Femur (tissue), 1 donor: ENCODE results near the gene DCTN3.

Experiments used
- DNase-seq: peaks from one replicate; pipeline ENCODE4 v3.0.0-alpha.2; 2017

The DCTN3 gene

DNA sequence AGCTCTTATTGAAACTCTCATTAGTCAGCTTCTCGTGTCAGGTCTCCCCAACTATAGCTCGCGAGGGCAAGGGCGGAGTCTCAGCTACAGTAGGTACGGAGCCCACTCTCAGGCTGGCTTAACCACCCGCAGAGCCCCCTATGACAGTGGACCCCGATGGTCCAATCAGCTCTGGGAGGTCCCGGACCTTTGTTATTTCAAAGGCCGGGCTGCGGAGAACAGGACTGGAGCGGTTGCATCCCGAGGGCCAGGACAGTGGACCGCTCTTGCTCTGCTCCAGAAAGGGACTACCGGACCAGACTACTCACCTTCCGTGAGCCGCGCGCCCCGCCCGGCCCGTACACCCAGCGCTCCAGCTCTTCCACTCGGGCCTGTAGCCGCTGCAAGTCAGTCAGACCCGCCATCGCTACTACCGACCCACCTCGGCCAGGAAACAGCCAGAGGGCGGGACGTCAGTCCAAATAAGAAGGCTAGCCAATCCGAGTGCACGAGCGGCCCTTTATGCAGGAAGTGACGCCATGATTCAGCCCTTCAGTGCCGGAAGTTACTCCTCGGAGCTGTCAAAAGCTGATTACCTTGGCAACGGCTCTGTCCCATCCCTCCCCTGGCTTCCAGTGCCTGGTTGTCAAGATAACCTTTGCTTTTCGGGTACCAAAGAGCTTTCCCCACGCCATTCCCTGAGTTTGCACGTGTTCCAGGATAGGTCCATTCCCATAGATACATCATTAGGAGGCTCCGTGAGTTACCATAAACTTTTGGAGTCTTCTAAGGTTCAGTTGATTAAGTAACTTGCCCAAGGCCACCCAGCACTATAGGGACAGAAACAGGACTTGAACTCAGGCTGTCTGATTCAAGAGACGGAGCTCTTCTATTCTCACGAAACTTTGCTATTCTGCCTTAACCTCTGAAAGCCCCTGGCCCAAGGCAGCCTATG, at the start of gene DCTN3:
Gene DCTN3 (minus strand): TSS at position 435 of the 934 bp plus-strand sequence. CDS start 31 bp downstream, at position 404.
- peak; percentile 97 for DNase-seq

DNA sequence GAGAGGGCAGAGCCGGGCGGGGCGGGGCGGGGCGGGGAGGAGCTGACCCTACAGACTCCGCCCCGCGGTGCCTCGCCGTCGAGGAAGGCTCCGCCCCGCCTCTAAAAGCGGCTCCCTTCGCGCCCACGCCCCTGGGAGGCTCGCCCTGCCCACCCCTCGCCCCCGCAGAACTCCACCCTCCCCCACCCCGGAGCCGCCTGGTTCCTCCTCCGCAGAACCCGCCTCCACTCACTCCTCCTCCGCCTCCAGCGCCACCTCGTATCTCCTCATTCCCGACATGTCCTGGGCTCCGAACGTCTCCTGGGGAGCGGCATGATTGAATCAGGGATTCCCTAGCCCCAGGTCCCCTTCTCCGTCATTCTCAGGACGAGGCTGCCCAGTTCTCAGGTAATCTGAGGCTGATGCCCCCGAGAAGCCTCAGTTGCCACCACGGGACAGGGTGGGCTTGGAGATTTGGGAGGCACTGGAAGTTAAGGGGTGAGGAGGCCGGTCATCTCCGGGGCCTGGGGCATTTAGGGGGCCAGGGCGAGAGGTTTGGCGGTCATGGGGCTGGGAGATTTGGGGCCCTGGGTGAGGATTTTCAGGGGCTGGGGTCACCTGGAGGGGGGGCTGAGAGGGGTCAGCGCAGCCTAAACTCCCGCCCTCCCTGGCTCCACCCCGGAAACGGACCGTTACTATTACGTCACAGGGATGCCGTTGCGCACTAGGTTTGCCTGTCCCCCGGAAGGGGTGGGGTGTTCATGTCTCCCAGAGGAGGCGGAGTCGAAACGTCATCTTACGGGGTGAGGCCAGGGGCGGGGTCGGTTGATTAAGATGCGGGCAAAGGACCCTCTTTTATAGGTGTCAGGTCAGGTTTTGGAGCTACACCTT, 45.3 kb upstream of the DCTN3 start:
- DNase-seq: peak; percentile 96

DNA sequence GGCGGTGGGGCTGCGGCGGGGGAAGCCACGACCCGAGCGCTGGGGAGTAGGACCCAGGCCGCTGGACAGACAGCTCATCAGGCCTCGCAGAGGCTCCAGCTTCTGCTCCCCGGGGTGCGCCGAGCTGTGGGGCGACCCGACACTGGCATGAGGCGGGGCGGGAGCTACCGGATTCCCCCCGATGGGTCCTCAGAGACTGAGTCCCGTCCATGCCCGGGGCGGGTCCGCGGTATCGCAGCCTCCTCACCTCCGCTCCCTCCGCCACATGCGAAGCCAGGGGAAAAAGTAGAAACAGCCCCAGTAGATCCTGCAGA, 44.7 kb upstream of the DCTN3 start:
- DNase-seq: no peak

DNA sequence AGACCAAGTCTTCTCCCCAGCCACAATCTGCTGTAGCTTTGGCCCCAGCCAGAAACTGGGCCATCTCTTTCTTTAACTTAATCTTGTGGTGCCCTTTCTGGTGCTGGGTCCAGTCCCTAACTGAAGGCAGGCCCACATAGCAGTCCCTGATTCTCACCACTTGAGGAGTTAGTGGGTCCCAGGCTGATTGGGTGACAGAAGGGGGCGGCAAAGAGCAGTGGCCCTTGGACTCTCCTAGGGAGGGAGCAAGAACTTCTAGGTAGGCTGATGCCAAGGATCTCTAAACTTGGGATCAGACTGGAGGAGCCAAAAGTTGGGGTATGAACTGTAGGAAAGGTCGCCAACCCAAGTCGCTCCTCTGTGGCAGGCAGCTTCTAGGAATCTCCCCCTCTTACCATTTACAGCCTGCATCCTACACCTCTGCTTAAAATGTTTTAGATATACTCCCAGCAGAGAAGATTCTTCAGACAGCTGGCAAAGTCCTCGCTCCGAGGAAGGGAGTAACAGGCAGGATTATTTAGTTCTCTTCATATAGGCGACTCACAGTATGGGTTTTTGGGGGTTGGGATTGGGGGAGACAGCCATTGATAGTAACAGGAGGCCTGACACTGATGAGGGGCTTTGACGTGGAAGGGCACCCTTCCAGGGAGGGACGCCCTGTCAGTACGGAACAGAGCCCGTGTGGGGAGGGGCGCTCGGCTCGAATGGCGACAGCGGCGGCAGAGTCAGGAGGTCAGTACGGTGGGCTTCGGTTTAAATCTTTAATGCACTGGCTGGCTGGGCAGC, 44.2 kb upstream of the DCTN3 start:
- DNase-seq: peak; percentile 80

DNA sequence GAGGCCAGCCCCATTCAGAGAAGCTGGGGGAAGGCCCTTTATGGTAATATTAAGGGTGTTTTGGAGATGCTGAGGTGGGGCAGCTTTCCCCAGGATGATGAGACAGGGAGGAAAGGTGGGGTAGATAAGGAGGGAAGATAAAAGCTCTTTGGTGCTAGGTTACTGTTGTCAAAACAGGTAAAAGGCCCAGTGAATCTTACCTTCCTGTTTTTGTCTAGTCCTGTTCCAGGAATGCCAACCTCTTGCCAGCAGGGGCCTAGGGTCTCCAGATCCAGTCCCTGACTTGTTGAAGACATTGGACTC, 43.0 kb upstream of the DCTN3 start:
- no peak for DNase-seq

DNA sequence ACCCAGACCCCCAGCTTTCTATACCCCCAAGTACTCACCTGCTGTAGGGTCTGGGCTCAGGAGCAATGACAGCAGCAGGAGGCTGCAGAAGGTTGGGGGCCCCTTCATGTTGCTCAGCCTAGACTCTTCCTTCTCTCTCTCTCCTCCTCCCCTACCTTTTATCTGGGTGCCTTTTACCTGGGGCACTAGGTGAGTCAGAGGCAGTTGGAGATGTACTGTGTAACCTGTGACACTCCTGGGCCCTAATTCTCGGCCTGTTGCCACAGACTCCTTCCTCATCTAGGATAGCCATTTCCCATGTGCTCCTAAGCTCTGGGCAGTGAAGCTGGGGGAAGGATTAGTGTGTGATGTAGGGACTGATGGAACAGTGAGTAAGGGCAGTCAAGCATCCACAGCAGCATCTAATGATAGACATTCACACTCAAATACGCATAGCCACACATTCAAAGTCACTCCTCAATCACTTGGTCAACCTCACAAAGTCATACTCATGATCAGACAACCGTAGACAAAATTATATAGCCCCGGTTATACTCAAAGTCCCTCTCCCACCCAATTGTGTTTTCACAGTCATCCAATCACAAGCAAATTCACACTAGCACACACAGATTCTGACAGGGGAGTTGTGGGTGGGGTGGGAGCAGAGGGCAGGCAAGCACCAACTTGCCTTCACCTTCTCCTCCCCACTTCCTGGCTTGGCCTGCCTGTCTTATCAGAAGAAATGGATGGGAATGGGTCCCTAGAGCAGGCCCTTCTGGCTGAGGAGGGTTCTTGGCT, 42.4 kb upstream of the DCTN3 start, which contains the start of gene CCL27:
Gene CCL27 (minus strand): TSS at position 132 of the 777 bp plus-strand sequence. CDS start 24 bp downstream, at position 108.
- DNase-seq: no peak

DNA sequence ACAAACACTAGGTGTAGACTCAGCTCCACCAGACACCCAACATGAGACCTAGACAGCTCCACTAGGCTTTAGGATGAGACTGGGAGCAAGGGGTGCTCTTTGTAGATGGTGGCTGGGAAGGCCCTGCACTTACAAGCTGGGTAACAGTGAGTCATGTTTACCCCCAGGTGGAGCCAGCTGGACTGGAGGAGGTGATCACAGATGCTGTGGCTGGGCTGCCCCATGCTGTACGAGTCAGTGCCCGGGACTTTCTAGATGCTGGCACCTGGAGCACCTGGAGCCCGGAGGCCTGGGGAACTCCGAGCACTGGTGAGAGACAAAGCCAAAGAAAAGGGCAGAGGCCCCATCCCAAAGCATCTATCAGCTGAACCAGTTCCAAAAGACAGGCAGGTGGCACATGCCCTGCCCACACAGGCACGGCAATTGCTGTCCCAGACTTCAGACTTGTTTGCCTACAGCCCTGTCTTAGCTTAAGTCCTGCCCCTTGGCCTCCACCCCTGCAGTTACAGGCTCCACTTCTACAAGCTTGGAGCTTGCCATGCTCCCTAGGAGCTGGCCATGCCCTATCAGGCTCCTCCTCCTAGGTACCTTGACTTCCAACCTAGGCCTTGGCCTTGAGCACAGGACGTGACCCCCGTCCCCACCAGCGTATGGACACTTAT, 39.4 kb upstream of the DCTN3 start:
- no peak for DNase-seq

DNA sequence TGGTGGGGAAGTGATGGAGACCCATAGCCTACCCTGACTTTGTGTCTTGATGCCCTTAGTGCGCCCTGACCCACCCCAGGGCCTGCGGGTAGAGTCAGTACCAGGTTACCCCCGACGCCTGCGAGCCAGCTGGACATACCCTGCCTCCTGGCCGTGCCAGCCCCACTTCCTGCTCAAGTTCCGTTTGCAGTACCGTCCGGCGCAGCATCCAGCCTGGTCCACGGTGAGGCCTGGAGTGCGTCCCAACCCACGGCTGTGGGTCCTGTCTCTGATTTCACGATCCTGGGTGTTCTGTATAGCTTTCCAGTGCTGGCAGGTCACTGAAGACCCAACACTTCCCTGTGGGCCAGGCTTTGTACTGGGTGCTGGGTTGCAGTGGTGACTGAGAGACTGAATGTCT, 38.2 kb upstream of the DCTN3 start:
- DNase-seq: no peak

DNA sequence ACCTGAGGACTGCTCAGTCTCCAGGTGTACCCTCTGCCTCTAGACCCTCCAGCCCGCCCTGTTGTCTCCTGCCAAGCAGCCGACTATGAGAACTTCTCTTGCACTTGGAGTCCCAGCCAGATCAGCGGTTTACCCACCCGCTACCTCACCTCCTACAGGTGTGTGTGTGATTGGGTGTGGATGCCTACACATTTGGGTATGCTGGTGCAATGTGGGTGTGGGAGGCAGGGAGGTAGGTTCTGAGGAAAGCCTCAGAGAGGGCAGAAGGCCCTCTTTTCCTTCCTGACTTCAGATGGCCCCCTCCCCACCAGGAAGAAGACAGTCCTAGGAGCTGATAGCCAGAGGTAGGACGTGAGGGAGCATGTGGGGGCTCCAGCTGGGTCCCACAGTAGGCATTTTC, 36.7 kb upstream of the DCTN3 start:
- DNase-seq: no peak

DNA sequence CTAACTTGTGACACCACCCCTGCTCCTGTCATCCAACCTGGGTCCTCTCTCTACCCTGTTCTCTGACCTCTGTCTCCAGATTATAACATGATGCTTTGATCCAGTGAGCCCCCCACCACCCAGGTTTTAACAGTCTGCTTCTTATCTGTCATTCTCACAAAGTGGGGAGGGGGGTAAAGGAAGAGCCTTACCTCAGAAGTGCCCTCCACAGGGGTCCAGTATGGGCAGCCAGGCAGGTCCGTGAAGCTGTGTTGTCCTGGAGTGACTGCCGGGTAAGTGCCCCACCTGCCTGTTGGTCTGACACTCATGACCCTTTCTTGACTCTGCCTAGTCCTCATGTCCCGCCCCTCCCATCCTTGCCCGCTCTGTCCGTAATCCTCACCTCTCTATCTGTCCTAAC, 35.1 kb upstream of the DCTN3 start:
- no peak for DNase-seq

DNA sequence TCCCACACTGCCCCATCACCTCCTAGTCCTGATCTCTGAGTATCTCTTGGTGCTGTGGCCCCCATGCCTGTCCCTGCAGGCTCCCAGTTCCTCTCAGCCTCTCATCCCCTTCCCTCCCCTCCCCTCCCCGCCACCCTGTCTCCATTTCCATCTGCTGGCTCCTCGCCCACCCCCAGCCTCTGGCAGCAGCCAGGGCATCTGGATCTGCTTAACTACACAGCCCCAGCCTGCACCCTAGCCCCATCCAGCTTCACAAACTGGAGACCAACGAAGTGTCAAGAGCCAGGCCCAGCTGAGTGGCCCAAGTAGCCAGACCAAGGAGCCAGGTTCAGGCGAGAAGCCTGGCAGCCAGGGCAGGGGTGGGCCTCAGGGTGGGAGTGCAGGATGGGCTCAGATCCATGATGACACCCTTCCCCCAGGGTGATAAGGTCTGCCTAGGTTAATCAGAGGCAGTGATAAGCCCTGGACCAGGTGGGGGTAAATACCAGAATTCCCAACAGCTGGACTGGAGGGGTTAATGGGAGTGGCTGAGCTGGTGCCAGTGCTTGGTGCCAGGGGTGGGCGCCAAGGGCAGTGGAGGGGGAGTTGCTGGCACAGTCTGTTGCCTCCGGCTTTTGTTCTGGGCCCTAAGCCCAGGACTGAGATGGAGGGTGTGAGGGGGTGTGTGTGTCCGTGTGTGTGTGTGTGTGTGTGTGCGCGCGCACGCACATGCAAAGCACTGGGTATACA, 34.2 kb upstream of the DCTN3 start:
- DNase-seq: peak; percentile 90

DNA sequence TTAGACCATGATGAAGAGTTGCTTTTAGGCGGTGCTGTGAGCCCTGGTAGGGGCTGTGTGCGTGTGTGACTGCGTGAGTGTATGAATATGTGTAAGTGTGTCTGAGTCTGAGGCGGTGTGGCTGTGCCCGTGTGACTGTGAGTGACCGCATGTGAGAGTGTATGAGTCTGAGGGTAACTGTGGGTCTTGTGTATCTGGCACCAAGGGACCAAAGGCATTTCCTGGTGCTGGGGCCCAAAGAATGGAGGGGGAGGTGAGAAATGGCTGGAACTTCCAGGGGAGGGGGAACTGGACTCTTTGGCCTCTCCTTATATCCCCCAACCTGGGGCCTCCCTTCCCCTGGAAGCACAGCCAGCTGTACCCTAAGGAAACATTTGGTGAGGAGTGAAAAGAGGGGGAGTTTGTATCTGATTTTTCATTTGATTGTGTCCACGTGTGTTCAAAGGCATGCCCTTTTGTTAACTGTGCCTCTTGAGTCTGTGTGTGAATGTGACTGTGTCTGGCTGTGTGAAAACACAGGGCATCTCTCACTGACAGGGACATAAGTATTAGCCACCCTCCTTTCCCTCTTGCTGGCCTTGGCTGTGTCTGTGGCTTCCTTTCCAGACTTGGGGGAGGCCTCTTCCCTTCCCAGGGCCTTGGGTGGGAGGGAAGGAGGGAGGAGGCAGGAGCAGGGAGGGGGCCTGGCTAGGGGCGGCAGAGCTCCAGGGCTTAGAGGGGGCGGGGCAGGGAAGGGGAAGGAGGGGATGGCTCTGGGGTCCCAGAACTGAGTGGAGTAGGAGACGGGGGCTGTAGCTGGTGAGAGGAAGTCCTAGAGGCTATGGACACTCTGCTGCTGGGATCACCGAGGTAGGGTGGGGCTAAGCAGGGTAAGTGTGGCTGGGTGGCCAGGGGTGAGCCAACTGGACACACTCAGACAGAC, 33.1 kb upstream of the DCTN3 start:
- DNase-seq: peak; percentile 90

DNA sequence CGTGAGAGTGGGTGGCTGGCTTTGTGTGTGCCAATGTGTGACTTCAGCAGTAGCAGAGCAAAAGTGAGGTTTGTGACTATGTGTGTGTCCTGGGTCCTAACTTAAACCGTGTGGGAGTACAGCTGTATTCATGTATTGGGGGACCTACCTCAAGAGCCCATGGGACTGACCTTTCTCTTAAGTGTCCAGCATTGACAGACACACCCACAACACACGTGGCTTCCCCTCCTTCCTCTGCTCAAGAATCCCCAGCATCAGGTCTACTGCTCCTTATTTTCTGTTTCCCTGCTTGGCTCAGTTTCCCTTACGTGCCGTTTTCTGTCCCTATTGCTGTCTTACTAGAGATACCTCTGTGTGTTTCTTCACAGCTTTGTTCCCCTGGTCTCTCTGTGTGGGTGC, 32.3 kb upstream of the DCTN3 start:
- DNase-seq: no peak

DNA sequence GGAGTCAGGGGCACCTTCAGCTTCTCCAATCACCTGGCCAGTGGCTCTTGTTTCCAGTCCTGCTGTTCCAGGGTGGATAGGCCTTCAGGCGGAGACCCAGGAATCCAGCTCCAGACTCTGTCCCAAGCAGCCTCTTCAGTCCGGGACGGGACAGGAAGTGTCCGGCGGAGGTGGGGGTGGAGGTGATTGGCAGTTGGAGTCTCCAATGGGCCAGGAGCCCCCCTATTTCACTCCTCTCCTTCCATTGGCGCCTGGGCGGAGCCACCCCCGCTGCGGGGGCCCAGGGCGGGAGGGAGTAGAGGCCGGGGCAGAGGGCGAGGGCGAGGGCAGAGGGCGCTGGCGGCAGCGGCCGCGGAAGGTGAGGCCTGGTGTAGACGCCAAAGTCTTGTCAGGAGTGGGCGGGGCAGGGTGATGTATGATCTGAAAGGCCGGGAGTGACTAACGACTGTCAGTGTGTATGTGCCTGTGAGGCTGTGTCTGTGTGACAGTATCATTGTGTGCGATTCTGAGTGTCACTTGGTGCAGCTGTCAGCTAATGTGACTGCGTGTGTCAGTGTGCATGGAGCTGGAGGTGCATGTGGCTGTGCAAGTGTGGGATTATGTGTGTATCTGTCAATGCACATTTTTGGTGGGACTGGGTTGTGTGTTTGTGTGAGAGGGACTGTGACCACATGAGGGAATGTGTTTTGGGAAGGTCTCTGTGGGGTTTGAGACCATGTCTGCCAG, 31.7 kb upstream of the DCTN3 start, which contains the start of gene IL11RA:
Gene IL11RA (plus strand): TSS at position 310 of the 726 bp plus-strand sequence. CDS start 3,033 bp downstream, outside the sequence.
- peak; percentile 93 for DNase-seq

DNA sequence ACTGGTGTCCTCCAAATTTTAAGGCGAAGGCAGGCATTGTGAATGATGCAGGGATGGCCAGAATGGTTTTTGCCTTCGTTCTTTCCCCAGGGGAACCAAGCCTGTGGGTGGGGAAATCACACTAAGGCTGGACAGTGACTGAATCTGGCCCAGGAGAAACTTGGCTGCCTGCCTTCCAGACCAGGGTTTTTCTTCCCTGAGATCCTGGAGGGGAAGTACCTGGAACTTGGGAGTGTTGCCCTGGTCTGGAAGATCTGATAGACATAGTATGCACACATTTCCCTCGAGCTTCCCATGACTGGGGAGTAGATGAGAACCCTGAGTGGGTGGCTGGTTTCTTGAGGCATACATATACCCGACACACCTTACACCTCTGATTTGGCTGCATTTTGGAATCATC, 31.0 kb upstream of the DCTN3 start:
- no peak for DNase-seq

DNA sequence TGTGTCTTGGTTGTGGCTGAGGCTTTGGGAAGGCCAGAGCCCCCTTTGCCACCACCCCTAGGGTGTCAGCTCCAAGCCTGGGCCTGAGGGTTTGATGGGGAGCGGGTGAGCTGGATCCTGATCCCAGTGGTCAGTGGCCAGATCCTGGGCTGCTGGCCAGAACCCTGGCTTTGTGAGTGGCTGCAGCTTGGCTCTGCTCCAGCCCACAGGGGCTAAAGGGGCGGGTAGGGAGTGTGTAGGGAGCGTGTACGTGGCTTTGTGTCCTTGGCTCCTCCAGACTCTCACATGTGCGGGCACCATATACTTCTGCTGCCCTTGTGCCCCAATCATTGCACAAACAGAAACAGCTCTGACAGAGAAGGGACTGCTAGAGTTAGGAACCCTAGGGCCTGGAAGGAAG, 30.5 kb upstream of the DCTN3 start:
- peak; percentile 78 for DNase-seq

DNA sequence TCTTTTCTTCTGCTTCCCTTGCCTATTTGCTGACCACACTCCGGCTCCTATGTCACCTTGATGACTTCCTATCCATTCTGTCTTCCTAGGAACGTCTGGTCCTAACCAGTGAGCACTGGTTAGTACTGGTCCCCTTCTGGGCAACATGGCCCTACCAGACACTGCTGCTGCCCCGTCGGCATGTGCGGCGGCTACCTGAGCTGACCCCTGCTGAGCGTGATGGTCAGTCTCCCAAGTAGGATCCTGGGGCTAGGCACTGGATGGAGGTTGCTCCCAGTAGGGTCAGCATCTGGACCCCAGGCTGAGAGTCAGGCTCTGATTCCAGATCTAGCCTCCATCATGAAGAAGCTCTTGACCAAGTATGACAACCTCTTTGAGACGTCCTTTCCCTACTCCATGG, 28.4 kb upstream of the DCTN3 start:
- no peak for DNase-seq

DNA sequence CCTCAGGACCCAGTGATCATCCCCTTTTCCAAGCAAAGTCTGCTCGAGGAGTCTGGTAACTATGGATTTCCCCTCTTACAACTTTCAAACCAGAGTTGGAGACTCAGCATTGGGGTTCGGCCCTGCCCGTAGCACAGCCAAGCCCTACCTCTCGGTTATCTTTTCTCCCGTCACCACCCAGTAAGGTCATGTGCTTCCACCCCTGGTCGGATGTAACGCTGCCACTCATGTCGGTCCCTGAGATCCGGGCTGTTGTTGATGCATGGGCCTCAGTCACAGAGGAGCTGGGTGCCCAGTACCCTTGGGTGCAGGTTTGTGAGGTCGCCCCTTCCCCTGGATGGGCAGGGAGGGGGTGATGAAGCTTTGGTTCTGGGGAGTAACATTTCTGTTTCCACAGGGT, 27.4 kb upstream of the DCTN3 start:
- peak; percentile 18 for DNase-seq

DNA sequence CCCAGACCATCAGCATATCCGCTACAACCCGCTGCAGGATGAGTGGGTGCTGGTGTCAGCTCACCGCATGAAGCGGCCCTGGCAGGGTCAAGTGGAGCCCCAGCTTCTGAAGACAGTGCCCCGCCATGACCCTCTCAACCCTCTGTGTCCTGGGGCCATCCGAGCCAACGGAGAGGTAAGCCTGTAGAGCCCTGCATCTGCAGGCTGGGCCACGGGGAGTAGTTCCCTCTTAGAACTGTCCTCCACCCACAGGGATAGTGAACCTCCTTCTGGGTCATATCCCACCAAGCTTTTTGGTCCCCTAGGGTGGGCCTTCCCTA, 26.7 kb upstream of the DCTN3 start:
- DNase-seq: no peak
